Neuronal stem cell (in vitro differentiated cells): ENCODE data around the gene NKX2-1.
"Not testable (repeated sequence)": the region's sequence is repeated elsewhere in the genome, so short reads cannot be mapped to it uniquely, and the experiment has no call there.

Source experiments
- DNase-seq: peaks from one replicate; pipeline ENCODE4 v3.0.0-alpha.2; 2013; ENCODE audit warnings: low spot score
- H2AFZ ChIP-seq: one replicate; pipeline ENCODE4 v1.6.1; 2013; ENCODE audit warnings: mild to moderate bottlenecking, low read length, inconsistent platforms
- H2AK5ac ChIP-seq: 2 replicates; pipeline ENCODE4 v1.6.1; 2013; ENCODE audit warnings: low read depth, mild to moderate bottlenecking, inconsistent platforms, low read length, moderate library complexity, mixed read lengths
- H2BK120ac ChIP-seq: 2 replicates; pipeline ENCODE4 v1.6.1; 2013; ENCODE audit warnings: low read depth, mild to moderate bottlenecking, inconsistent platforms, low read length, moderate library complexity, mixed read lengths
- H2BK12ac ChIP-seq: one replicate; pipeline ENCODE4 v1.6.1; 2013; ENCODE audit warnings: low read length, inconsistent platforms
- H2BK15ac ChIP-seq: 2 replicates; pipeline ENCODE4 v1.6.1; 2013; ENCODE audit warnings: mild to moderate bottlenecking, low read length, inconsistent platforms, mixed read lengths
- H2BK5ac ChIP-seq: one replicate; pipeline ENCODE4 v1.6.1; 2013; ENCODE audit warnings: inconsistent platforms, mild to moderate bottlenecking, low read length, moderate library complexity
- H3K14ac ChIP-seq: one replicate; pipeline ENCODE4 v1.6.1; 2013; ENCODE audit warnings: low read length, inconsistent platforms
- H3K18ac ChIP-seq: 2 replicates; pipeline ENCODE4 v1.6.1; 2013; ENCODE audit warnings: low read length, inconsistent platforms
- H3K23ac ChIP-seq: 2 replicates; pipeline ENCODE4 v1.6.1; 2013; ENCODE audit warnings: low read depth, mild to moderate bottlenecking, mixed read lengths, low read length, inconsistent platforms; ENCODE audit not compliant: poor library complexity
- H3K27ac ChIP-seq: replicated peaks from 3 replicates; pipeline ENCODE4 v1.5.1; 2013; ENCODE audit warnings: low read length, inconsistent platforms
- H3K27me3 ChIP-seq, 3 experiments: 2 replicates each; pipeline ENCODE4 v1.6.1; 2013; ENCODE audit warnings: low read length in 3 of 3, mild to moderate bottlenecking in 2 of 3, inconsistent platforms in 1 of 3, low read depth in 1 of 3, mixed read lengths in 1 of 3, moderate library complexity in 1 of 3; ENCODE audit not compliant: control insufficient read depth in 3 of 3, insufficient read depth in 3 of 3
- H3K36me3 ChIP-seq, 2 donors: replicated peaks in 1 of 2; 2 replicates each; pipeline ENCODE4 v1.6.1; 2013; ENCODE audit warnings: low read length in 2 of 2; ENCODE audit not compliant: control insufficient read depth in 2 of 2, insufficient read depth in 2 of 2
- H3K4ac ChIP-seq: 2 replicates; pipeline ENCODE4 v1.6.1; 2013; ENCODE audit warnings: inconsistent platforms, mild to moderate bottlenecking, low read length, moderate library complexity
- H3K4me1 ChIP-seq, 2 donors: 1 replicate in 1 of 2; 2 replicates in 1 of 2; pipeline ENCODE4 v1.6.1; 2013; ENCODE audit warnings: low read length in 2 of 2, low read depth in 1 of 2; ENCODE audit not compliant: control insufficient read depth in 2 of 2, insufficient read depth in 1 of 2
- H3K4me2 ChIP-seq: one replicate; pipeline ENCODE4 v1.6.1; 2013; ENCODE audit warnings: mild to moderate bottlenecking, low read length, inconsistent platforms; ENCODE audit not compliant: insufficient read depth, poor library complexity, severe bottlenecking
- H3K4me3 ChIP-seq, 2 donors: 2 replicates each; pipeline ENCODE4 v1.5.1; 2013; ENCODE audit warnings: low read length in 2 of 2, mild to moderate bottlenecking in 2 of 2, inconsistent platforms in 1 of 2, moderate library complexity in 1 of 2
- H3K79me1 ChIP-seq: one replicate; pipeline ENCODE4 v1.6.1; 2013; ENCODE audit warnings: low read depth, mild to moderate bottlenecking, inconsistent platforms, low read length, moderate library complexity
- H3K9ac ChIP-seq: one replicate; pipeline ENCODE4 v1.6.1; 2013; ENCODE audit warnings: mild to moderate bottlenecking, low read depth, low read length, inconsistent platforms; ENCODE audit not compliant: poor library complexity
- H3K9me3 ChIP-seq, 2 donors: replicated peaks in 1 of 2; 2 replicates each; pipeline versions ENCODE3 to v1.6.1; 2013; ENCODE audit warnings: low read length in 2 of 2, mild to moderate bottlenecking in 2 of 2, inconsistent platforms in 1 of 2, low read depth in 1 of 2, mixed read lengths in 1 of 2, moderate library complexity in 1 of 2; ENCODE audit not compliant: control insufficient read depth in 2 of 2, insufficient read depth in 1 of 2
- H4K8ac ChIP-seq: one replicate; pipeline ENCODE4 v1.6.1; 2013; ENCODE audit warnings: low read depth, mild to moderate bottlenecking, inconsistent platforms, low read length, moderate library complexity
- H4K91ac ChIP-seq: one replicate; pipeline ENCODE4 v1.6.1; 2013; ENCODE audit warnings: low read length, low read depth, mild to moderate bottlenecking, inconsistent platforms; ENCODE audit not compliant: poor library complexity
- WGBS, 2 donors: extraction: QIAGEN DNeasy Blood & Tissue Kit; methylation state at CpG; one replicate each; pipeline ENCODE4 v1.1.7; 2013; ENCODE audit warnings: missing lambda C conversion rate in 2 of 2, mixed read lengths in 1 of 2; ENCODE audit not compliant: insufficient read length in 2 of 2, insufficient replicate concordance in 1 of 2; ENCODE audit errors: extremely low coverage in 2 of 2; 5-methylcytosine and 5-hydroxymethylcytosine counted together

NKX2-1 gene

DNA sequence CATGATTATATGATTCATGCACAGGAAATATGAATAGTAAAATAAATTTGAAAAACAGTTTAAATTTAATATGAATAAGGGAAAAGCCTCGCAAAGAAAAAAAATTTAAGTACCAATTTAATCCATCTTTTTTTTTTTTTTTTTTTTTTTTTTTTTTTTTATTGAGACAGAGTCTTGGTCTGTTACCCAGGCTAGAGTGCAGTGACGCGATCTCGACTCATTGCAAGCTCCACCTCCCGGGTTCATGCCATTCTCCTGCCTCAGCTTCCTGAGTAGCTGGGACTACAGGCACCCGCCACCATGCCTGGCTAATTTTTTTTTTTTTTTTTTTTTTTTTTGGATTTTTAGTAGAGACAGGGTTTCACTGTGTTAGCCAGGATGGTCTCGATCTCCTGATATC lies 44.0 kb downstream of the NKX2-1 start:
- not testable (repeated sequence) for H4K91ac ChIP-seq, H3K4me3 ChIP-seq
- WGBS, 2 donors: no CpG with 5 or more reads among the region's 7 CpGs

DNA sequence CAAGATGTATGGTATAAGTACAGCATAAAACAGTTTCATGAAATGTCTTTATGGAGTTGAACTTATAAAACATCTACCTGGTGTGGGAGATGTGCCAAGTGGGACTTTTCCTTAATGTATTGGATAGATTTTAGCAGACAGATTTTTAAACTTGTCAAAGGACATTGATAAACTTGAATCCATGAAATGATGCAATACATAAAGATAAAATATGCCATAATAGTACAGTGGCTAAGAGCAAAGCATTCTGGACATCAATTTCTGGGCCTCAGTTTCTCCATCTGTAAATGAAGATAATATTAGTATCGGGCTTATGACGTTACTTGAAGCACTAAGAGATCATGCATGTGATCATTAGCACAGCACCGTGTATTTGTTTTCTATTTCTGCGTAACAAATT lies 45.4 kb downstream of the NKX2-1 start:
- Histone ChIP-seq H3K14ac (no peak overlapping the region), H3K27me3 (peaks cover 0 to 30% (median 0%) of the 10 kb centered on the region in 3 experiments)
- no CpG with 5 or more reads among the region's 4 CpGs for WGBS, 2 donors

More for the DNA sequence above, 44.0 kb downstream of the NKX2-1 start:
- H2BK12ac ChIP-seq, H2AK5ac ChIP-seq, H2AFZ ChIP-seq, H3K4me2 ChIP-seq, H3K9me3 ChIP-seq, H2BK120ac ChIP-seq, H2BK15ac ChIP-seq, H4K8ac ChIP-seq, H3K4me1 ChIP-seq, H3K18ac ChIP-seq, H3K9ac ChIP-seq, H3K4ac ChIP-seq, H2BK5ac ChIP-seq, H3K23ac ChIP-seq, DNase-seq, H3K79me1 ChIP-seq, H3K27ac ChIP-seq, H3K36me3 ChIP-seq, H3K14ac ChIP-seq: not testable (repeated sequence)
- H3K27me3 ChIP-seq: peaks cover 0 to 28% (median 0%) of the 10 kb centered on the region in 3 experiments

DNA sequence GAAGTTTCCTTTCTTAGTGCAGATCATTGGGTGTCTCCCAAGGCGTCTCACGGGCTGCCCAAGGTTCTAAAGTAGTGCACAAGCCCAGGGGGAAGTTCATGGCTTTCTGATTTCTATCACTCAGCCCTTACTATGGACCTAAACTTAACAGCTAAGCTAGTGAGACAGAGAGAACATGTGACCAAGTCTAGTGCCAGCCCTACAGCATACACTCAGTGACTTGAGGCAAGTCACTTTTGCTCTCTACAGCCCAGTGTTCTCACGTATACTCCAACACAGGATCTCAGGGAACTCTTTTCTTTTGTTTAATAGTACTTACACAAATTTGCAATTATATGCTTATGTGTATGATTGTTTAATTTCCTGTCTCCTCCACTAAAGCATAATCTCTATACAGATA lies 48.6 kb downstream of the NKX2-1 start:
- no peaks in the 10 kb centered on the region for H3K79me1 ChIP-seq
- H2BK12ac ChIP-seq: no peak overlapping the region
- H3K4me3 ChIP-seq: no peak overlapping the region
- H2BK120ac ChIP-seq: no peak overlapping the region
- no peak overlapping the region for H2BK5ac ChIP-seq
- no peak overlapping the region for H3K4ac ChIP-seq
- H2AFZ ChIP-seq: no peak overlapping the region
- no peaks in the 10 kb centered on the region for H3K4me1 ChIP-seq
- no peak overlapping the region for H3K27ac ChIP-seq
- no CpG with 5 or more reads among the region's 3 CpGs for WGBS, 2 donors
- H3K36me3 ChIP-seq: no peaks in the 10 kb centered on the region
- no peak overlapping the region for H3K4me2 ChIP-seq
- H3K14ac ChIP-seq: no peak overlapping the region
- no peak overlapping the region for H2AK5ac ChIP-seq
- H3K23ac ChIP-seq: no peak overlapping the region
- H4K91ac ChIP-seq: no peak overlapping the region
- no peak overlapping the region for H3K18ac ChIP-seq
- H3K9ac ChIP-seq: no peak overlapping the region
- no peaks in the 10 kb centered on the region for H3K9me3 ChIP-seq
- DNase-seq: no peak
- H2BK15ac ChIP-seq: no peak overlapping the region
- peaks cover 0 to 35% (median 0%) of the 10 kb centered on the region in 3 experiments for H3K27me3 ChIP-seq
- H4K8ac ChIP-seq: no peak overlapping the region

More for the DNA sequence above, 45.4 kb downstream of the NKX2-1 start:
- Histone ChIP-seq H3K4me1 (no peaks in the 10 kb centered on the region), H4K91ac (no peak overlapping the region), H3K27ac (no peak overlapping the region), H3K4ac (no peak overlapping the region), H3K36me3 (no peaks in the 10 kb centered on the region), H2BK5ac (no peak overlapping the region), H2AK5ac (no peak overlapping the region), H4K8ac (no peak overlapping the region), H2BK120ac (no peak overlapping the region), H2AFZ (no peak overlapping the region), H3K9ac (no peak overlapping the region), H2BK15ac (no peak overlapping the region), H3K4me3 (no peak overlapping the region), H3K9me3 (no peaks in the 10 kb centered on the region), H3K18ac (no peak overlapping the region), H2BK12ac (no peak overlapping the region), H3K23ac (no peak overlapping the region), H3K79me1 (no peaks in the 10 kb centered on the region), H3K4me2 (no peak overlapping the region)
- no peak for DNase-seq

DNA sequence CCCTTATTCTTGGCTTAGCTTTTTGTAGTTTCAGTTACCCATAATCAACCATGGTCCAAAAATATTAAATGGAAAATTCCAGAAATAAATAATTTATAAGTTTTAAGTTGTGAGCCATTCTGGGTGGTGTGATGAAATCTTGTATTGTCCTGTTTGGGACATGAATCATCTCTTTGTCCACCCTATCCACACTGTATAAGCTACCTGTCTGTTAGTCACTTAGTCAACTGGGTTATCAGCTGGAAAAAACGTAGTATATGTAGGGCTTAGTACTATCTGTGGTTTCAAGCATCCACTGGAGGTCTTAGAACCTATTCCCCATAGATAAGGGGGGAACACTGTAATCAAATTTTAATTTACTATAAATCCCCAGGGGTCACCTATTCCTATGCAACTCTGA lies 52.7 kb downstream of the NKX2-1 start:
- Histone ChIP-seq H2AK5ac (no peak overlapping the region), H3K14ac (no peak overlapping the region), H2BK120ac (no peak overlapping the region), H4K91ac (no peak overlapping the region), H3K9ac (no peak overlapping the region), H2AFZ (no peak overlapping the region), H3K79me1 (no peaks in the 10 kb centered on the region), H2BK15ac (no peak overlapping the region), H3K9me3 (no peaks in the 10 kb centered on the region), H3K4me1 (no peaks in the 10 kb centered on the region), H3K4me3 (no peak overlapping the region), H3K27ac (no peak overlapping the region), H3K36me3 (no peaks in the 10 kb centered on the region), H3K4ac (no peak overlapping the region), H2BK12ac (no peak overlapping the region), H3K23ac (no peak overlapping the region), H3K4me2 (no peak overlapping the region), H2BK5ac (no peak overlapping the region), H3K27me3 (peaks cover 0 to 51% (median 0%) of the 10 kb centered on the region in 3 experiments), H3K18ac (no peak overlapping the region), H4K8ac (no peak overlapping the region)
- no peak for DNase-seq
- WGBS, 2 donors: no CpG with 5 or more reads among the region's 1 CpG
